Prostate gland (tissue), 2 donors: ENCODE measurements around the gene MYO16. TPM values are rescaled to one million over a fixed set of nuclear protein-coding genes. Genes with fewer than 3 reads are reported as not detected.

Experiments
- DNase-seq: peaks from one replicate; pipeline ENCODE4 v3.0.0-alpha.2; 2019; ENCODE audit warnings: low spot score
- H3K27ac ChIP-seq, 2 donors: fragments of 200-600 bp; sonication (generic); 2 replicates each; pipeline ENCODE4 v1.5.1; 2017 to 2019
- H3K27me3 ChIP-seq: fragments of 200-600 bp; sonication (generic); replicated peaks from 2 replicates; pipeline ENCODE4 v1.5.1; 2019; ENCODE audit not compliant: insufficient read depth
- H3K36me3 ChIP-seq, 2 donors: fragments of 200-600 bp; sonication (generic); 1 replicate in 1 of 2; 2 replicates in 1 of 2; pipeline versions ENCODE4 v1.5.1 to v1.8.1; 2017 to 2019
- H3K4me1 ChIP-seq: fragments of 200-600 bp; sonication (generic); replicated peaks from 2 replicates; pipeline ENCODE4 v1.5.1; 2019
- H3K4me3 ChIP-seq, 2 donors: fragments of 200-600 bp; sonication (generic); 2 replicates each; pipeline ENCODE4 v1.5.1; 2017 to 2019
- H3K9me3 ChIP-seq: fragments of 200-600 bp; sonication (generic); 2 replicates; pipeline ENCODE4 v1.5.1; 2017
- CTCF ChIP-seq, 4 experiments: fragments of 200-600 bp in 2 of 4; fragments of 450-650 bp in 2 of 4; sonication (generic) in 2 of 4; IDR thresholded peaks; 1 replicate in 3 of 4; 2 replicates in 1 of 4; pipeline ENCODE4 v1.5.1; 2016 to 2019; ENCODE audit warnings: antibody characterized with exemption in 4 of 4, mild to moderate bottlenecking in 2 of 4, moderate library complexity in 2 of 4
- POLR2A ChIP-seq: fragments of 450-650 bp; IDR thresholded peaks from one replicate; pipeline ENCODE4 v1.6.1; 2016; ENCODE audit warnings: antibody characterized with exemption, mild to moderate bottlenecking
- POLR2AphosphoS5 ChIP-seq: sonication (generic); formaldehyde crosslinking; IDR thresholded peaks from one replicate; pipeline ENCODE4 v1.6.1; 2017; ENCODE audit warnings: antibody characterized with exemption
- WGBS: methylation state at CpG from one replicate; pipeline ENCODE4 v1.1.5; 2018; 5-methylcytosine and 5-hydroxymethylcytosine counted together
- intact Hi-C: fragments of 100-400 bp; cut with DNase I; formaldehyde crosslinking; loops from one replicate; pipeline ENCODE4 v1.14.2; 2022
- total RNA-seq, 2 donors: library from RNA; depleted of rRNA; stranded (reverse); fragments of >200 nt; gene quantifications; one replicate each; pipeline ENCODE4 v1.1.0, GENCODE V29; 2016

Gene MYO16
- total RNA-seq, 2 donors from 2014 or later = 0.14 to 0.85 TPM

GRCh38 chr13:109033090-109033489, 403.7 kb downstream of the MYO16 start:
- Histone ChIP-seq H3K4me3 (no peak overlapping the region), H3K27ac (no peak overlapping the region), H3K27me3 (no peaks in the 10 kb centered on the region), H3K9me3 (no peaks in the 10 kb centered on the region), H3K36me3 (no peaks in the 10 kb centered on the region), H3K4me1 (no peaks in the 10 kb centered on the region)
- 95% methylated on average over 7 of the region's 7 CpGs for WGBS
- DNase-seq = no peak
- intact Hi-C loops = no loop called here
- TF ChIP-seq POLR2A (no peak), POLR2AphosphoS5 (no peak), CTCF (IDR thresholded peaks at IDR 0.05) (no peak)

GRCh38 chr13:109036078-109036780, 406.8 kb downstream of the MYO16 start:
- Histone ChIP-seq H3K4me1 (no peaks in the 10 kb centered on the region), H3K27ac (no peak overlapping the region), H3K27me3 (no peaks in the 10 kb centered on the region), H3K36me3 (no peaks in the 10 kb centered on the region), H3K4me3 (no peak overlapping the region), H3K9me3 (no peaks in the 10 kb centered on the region)
- intact Hi-C loops = no loop called here
- TF ChIP-seq POLR2AphosphoS5 (no peak), CTCF (IDR thresholded peaks at IDR 0.05) (no peak)
- no peak for DNase-seq
- WGBS = 68% methylated on average over 7 of the region's 7 CpGs

GRCh38 chr13:109043636-109044035, 414.2 kb downstream of the MYO16 start:
- Histone ChIP-seq H3K9me3 (no peaks in the 10 kb centered on the region), H3K27me3 (no peaks in the 10 kb centered on the region), H3K4me3 (no peak overlapping the region), H3K36me3 (no peaks in the 10 kb centered on the region), H3K27ac (no peak overlapping the region), H3K4me1 (no peaks in the 10 kb centered on the region)
- TF ChIP-seq POLR2AphosphoS5 = no peak
- no peak for TF ChIP-seq CTCF (IDR thresholded peaks at IDR 0.05)
- TF ChIP-seq POLR2A = no peak
- intact Hi-C loops = no loop called here
- 69% methylated on average over 3 of the region's 3 CpGs for WGBS
- no peak for DNase-seq

- Histone ChIP-seq H3K27ac (no peak overlapping the region), H3K4me3 (no peak overlapping the region), H3K4me1 (no peaks in the 10 kb centered on the region), H3K36me3 (no peaks in the 10 kb centered on the region), H3K27me3 (no peaks in the 10 kb centered on the region), H3K9me3 (no peaks in the 10 kb centered on the region)
- intact Hi-C loops = no loop called here
- TF ChIP-seq POLR2A = no peak
- TF ChIP-seq CTCF (IDR thresholded peaks at IDR 0.05) = no peak
- TF ChIP-seq POLR2AphosphoS5 = no peak
- DNase-seq = no peak
Observed at GRCh38 chr13:109055850-109056249, 426.4 kb downstream of the MYO16 start.

- TF ChIP-seq CTCF (IDR thresholded peaks at IDR 0.05) (no peak), POLR2AphosphoS5 (no peak)
- Histone ChIP-seq H3K27ac (no peak overlapping the region), H3K36me3 (no peaks in the 10 kb centered on the region), H3K27me3 (no peaks in the 10 kb centered on the region), H3K4me3 (no peak overlapping the region), H3K9me3 (no peaks in the 10 kb centered on the region), H3K4me1 (no peaks in the 10 kb centered on the region)
- WGBS = 66% methylated on average over 5 of the region's 5 CpGs
- no peak for DNase-seq
- intact Hi-C loops = no loop called here
Observed at GRCh38 chr13:109058087-109058486, 428.7 kb downstream of the MYO16 start.
